Retina (tissue), 1 donor: Measurements from ENCODE around the gene DDX21.
"Not testable (repeated sequence)": the region's sequence is repeated elsewhere in the genome, so short reads cannot be mapped to it uniquely, and the experiment has no call there.

ENCODE experiments used
- DNase-seq: peaks from one replicate; pipeline ENCODE4 v3.0.0-alpha.2; 2016

Gene DDX21

GRCh38 chr10:68988530-68989316, 32.8 kb downstream of the DDX21 start, which contains the start of gene KIFBP:
KIFBP (plus strand) TSS chr10:68988803; CDS start chr10:68988833, 30 bp downstream.
- peak; percentile 96 for DNase-seq

GRCh38 chr10:68989317-68989990, 33.5 kb downstream of the DDX21 start:
- no peak for DNase-seq

DNA sequence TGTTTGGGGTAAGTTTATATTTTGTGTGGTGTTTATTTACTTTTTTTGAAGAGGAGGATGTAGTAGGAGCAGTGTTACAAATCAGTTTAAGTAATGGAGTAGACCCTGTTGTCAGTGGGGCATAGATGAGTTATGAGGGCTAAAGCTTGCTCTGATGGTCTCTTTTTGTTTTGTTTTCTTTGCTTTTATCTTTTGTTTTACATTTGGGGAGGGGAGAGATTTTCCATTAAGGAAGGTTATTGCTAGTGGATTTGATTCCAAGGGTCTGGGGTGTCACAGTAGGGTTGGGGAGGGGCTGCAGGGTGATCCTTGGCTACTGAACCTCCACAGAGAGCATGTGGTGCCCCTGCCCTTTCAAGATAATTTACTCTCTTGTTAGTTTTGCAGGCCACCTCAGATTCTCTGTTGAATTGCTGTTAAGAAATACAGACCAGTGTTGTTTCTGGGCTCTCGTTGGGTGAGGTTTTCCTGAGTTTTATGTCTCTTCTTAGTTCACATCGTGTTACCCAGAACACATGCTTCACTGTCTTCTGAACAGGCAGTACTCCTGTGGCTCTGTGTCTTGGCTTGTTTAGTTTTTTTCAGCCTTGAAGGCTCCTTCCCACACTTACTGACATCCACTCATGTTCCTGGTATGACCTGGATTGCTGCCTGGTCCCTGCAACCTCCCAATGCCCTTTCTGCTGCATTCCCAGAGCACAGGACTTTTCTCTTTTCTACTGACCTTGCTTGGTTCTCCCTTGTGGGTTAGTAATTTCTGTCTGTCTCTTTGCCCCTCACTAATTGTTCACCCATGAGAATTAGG, 36.9 kb downstream of the DDX21 start:
- DNase-seq, result no peak

DNA sequence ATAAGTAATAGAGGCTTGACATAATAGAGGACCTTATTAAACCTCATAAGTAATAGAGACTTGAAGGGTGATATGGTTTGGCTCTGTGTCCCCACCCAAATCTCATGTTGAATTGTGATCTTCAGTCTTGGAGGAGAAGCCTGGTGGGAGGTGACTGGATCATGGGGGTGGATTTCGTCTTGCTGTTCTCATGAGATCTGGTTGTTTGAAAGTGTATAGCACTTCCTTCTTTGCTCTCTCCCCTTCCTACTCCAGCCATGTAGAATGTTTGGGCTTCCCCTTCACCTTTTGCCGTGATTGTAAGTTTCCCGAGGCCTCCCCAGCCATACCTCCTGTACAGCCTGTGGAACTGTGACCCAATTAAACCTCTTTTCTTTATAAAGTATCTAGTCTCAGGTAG, 41.2 kb downstream of the DDX21 start:
- DNase-seq, result no peak

DNA sequence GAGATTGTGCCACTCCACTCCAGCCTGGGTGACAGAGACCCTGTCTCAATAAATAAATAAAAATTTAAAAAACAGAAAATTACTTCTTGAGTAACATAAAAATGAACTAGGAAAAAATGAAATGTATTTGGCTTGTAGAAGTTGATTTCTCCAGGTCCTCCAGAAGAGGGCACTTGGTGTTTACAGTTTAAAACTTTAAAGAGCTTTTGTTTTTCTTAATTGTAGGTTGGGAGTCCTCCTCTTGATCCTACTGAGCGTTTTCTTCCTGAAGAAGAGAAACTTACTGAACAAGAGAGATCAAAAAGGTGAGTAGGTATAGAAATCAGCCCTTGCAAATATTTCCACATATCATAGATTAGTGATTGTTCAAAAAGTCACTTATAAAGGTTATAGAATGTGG, 48.9 kb downstream of the DDX21 start:
- DNase-seq, result no peak

- no peak for DNase-seq
Measured at GRCh38 chr10:69005704-69006485, 49.9 kb downstream of the DDX21 start.

DNA sequence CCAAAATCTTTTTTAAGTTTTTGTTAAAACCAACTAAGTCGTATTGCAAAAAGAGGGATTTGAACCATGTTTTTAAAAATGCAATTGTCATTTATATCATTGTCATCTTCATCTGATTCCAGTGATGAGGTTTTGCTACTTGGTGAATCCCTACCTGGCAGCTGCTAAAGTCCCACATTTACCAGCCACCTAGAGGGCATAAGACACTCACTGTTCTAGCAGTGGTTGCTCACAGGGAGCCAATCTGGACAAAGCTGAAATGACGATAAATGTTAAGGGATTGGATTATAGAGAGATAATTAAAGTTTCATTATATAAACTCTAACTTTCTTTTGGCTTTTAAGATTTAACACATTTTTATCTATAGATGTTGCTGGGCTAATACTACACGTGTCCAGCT, 51.3 kb downstream of the DDX21 start:
- DNase-seq, result no peak

DNA sequence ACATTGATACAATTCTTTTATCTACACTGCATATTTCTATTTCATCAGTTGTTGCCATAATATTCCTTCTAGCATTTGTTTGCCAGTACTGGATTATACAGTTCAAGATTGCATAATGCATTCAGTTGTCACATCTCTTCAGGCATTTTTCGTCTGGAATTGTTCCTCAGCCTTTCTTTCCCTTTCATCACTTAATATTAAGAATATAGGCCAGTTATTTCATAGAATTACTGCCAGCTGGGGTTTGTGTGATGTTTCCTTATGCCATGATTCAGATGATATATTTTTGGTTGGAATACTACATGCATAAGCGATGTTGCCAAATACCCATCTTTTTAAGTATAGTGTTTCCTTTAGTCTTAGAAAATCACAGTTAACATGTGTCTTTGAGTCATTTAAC, 53.4 kb downstream of the DDX21 start:
- DNase-seq, result no peak

DNA sequence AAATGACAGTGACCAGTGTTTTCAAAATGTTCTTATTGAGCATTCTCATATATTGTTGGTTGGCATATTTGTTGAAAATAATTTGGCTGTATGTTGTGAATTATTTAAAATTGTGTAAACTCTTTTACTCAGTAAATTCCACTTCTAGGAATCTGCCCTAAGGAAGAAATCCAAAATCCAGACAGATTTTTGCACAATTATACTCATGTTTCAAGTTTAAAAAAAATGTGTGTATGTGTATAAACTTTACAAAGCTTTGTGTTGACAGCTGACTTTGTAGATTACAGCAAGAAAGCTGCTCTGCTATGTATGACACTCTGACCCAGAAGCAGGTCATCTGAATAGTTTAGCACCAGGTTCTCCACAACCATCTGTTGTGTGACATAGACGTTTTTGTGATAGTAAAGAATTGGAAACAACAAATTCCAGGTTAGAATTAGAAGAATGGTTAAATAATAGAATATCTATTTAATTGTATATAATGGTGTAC, 54.2 kb downstream of the DDX21 start:
- DNase-seq, result no peak

GRCh38 chr10:69012778-69013177, 56.8 kb downstream of the DDX21 start:
- not testable (repeated sequence) for DNase-seq

DNA sequence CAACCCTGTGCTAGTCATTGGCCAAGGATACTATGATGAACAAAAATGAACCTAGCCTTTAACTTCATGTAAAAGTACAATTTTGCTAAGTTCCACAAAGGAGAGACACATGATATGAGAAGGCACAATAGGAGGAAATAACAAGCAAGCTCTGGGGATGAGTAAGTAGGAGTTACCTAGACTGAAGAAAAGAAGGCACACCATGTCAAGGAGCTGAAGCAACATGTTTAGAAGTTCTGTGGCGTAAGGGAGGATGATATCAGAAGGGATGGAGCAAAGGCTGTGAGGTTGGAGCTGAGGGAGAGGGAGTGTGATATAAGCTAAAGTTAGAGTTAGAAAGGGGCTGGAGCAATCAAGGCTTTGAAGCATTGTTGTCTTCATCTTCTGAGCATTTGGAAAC, 58.2 kb downstream of the DDX21 start:
- DNase-seq, result no peak

DNA sequence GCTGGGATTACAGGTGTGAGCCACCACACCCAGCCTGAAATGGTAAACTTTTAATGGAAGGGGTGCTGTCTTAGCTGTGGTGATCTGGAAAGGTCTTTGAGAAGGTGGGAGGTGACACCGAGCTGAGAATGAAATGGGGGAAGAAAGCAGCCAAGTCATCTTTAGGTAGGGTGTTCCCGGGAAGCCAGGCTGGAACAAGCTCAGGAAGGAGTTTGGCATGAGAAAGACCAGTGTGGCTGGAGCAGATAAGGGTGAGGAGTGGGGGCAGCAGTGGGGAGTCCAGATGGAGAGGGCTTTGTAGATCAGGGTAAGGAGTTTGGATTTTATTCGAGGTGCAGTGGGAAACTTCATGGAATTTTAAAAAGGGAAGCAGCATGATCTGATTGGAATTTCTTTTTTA, 62.6 kb downstream of the DDX21 start:
- no peak for DNase-seq

- no peak for DNase-seq
Measured at GRCh38 chr10:69022611-69023010, 66.6 kb downstream of the DDX21 start.

DNA sequence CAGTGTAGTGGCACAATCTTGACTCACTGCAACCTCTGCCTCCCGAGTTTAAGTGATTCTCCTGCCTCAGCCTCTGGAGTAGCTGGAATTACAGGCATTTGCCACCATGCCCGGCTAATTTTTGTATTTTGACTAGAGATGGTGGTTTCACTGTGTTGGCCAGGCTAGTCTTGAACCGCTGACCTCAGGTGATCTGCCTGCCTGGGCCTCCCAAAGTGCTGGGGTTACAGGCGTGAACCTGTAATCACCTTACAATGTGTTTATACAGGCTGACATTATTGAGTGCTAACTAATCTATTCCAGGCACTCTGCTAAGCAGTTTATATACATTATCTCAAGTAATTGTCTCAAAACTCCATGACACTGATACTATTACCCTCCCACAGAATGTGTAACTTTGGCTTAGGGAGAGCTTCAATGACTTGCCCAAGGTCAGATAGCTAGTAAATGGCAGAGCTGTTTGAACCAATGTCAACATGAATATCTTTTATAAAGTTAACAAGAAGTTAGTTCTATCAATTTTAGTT, 69.5 kb downstream of the DDX21 start:
- DNase-seq, result no peak

- DNase-seq, result no peak
Measured at GRCh38 chr10:69033256-69033655, 77.3 kb downstream of the DDX21 start.
